Spleen (tissue), 11 donors: Measurements from ENCODE around the gene ADRB2. TPM values are rescaled to one million over a fixed set of nuclear protein-coding genes. Genes with fewer than 3 reads are reported as not detected.

ENCODE experiments used
- DNase-seq: peaks from one replicate; pipeline ENCODE4 v3.0.0-alpha.2; 2020
- H3K27ac ChIP-seq, 8 donors: fragments of 200-600 bp; sonication (generic) in 7 of 8; 1 replicate in 4 of 8; 2 replicates in 4 of 8; pipeline versions ENCODE4 v1.5.0 to v1.8.0; 2016 to 2021; ENCODE audit warnings: inconsistent platforms in 4 of 8, mild to moderate bottlenecking in 4 of 8, moderate library complexity in 1 of 8
- H3K27me3 ChIP-seq, 7 donors: fragments of 200-600 bp; sonication (generic) in 6 of 7; replicated peaks in 1 of 7; 1 replicate in 4 of 7; 2 replicates in 3 of 7; pipeline versions ENCODE4 v1.5.0 to v1.8.0; 2016 to 2021; ENCODE audit warnings: inconsistent platforms in 3 of 7, mild to moderate bottlenecking in 1 of 7
- H3K36me3 ChIP-seq, 6 donors: fragments of 200-600 bp; sonication (generic) in 5 of 6; 1 replicate in 4 of 6; 2 replicates in 2 of 6; pipeline versions ENCODE4 v1.5.0 to v1.8.0; 2016 to 2021; ENCODE audit warnings: inconsistent platforms in 2 of 6
- H3K4me1 ChIP-seq, 6 donors: fragments of 200-600 bp; sonication (generic) in 5 of 6; 1 replicate in 3 of 6; 2 replicates in 3 of 6; pipeline versions ENCODE4 v1.5.0 to v1.8.0; 2016 to 2021; ENCODE audit warnings: inconsistent platforms in 3 of 6
- H3K4me3 ChIP-seq, 8 donors: fragments of 200-600 bp; sonication (generic) in 7 of 8; 1 replicate in 4 of 8; 2 replicates in 4 of 8; pipeline versions ENCODE4 v1.5.0 to v1.8.0; 2016 to 2021; ENCODE audit warnings: inconsistent platforms in 4 of 8, mild to moderate bottlenecking in 4 of 8, moderate library complexity in 2 of 8
- H3K9me3 ChIP-seq, 8 donors: fragments of 200-600 bp; sonication (generic) in 7 of 8; 1 replicate in 4 of 8; 2 replicates in 4 of 8; pipeline versions ENCODE4 v1.5.0 to v1.8.0; 2016 to 2021; ENCODE audit warnings: inconsistent platforms in 4 of 8
- CTCF ChIP-seq, 11 experiments: fragments of 200-600 bp in 7 of 11; fragments of 450-650 bp in 4 of 11; sonication (generic) in 4 of 11; IDR thresholded peaks in 8 of 11; conservative IDR thresholded peaks in 3 of 11; 1 replicate in 7 of 11; 2 replicates in 4 of 11; pipeline versions ENCODE4 v1.4.0 to v1.8.0; 2016 to 2021; ENCODE audit warnings: antibody characterized with exemption in 11 of 11, inconsistent platforms in 4 of 11, mild to moderate bottlenecking in 1 of 11
- POLR2A ChIP-seq, 3 donors: fragments of 450-650 bp; IDR thresholded peaks; one replicate each; pipeline ENCODE4 v1.5.1; 2017; ENCODE audit warnings: antibody characterized with exemption in 3 of 3, mild to moderate bottlenecking in 1 of 3
- POLR2AphosphoS5 ChIP-seq, 3 donors: sonication (generic); formaldehyde crosslinking; IDR thresholded peaks; one replicate each; pipeline ENCODE4 v1.5.1; 2017; ENCODE audit warnings: antibody characterized with exemption in 3 of 3
- WGBS, 5 donors: extraction: QIAGEN DNeasy Blood & Tissue Kit in 3 of 5; methylation state at CpG; one replicate each; pipeline versions ENCODE4 v1.1.5 to v1.1.7; 2013 to 2018; 5-methylcytosine and 5-hydroxymethylcytosine counted together
- intact Hi-C: fragments of 100-400 bp; cut with DNase I; formaldehyde crosslinking; loops from one replicate; pipeline ENCODE4 v1.15.0; 2023; ENCODE audit warnings: low total_unique reads
- polyA plus RNA-seq, 3 donors: library from polyadenylated mRNA; stranded (reverse); fragments of 200-250 nt; gene quantifications; one replicate each; pipeline ENCODE4 v1.2.1, GENCODE V29; 2013
- total RNA-seq, 7 donors: library from RNA; depleted of rRNA in 3 of 7; stranded (reverse); fragments of >200 nt in 3 of 7; fragmentation: NEBNext Ultra II Directional in 4 of 7; extraction: Animal tissue kit (Norgen Biotek cat#: 25700) in 4 of 7; gene quantifications; one replicate each; pipeline versions ENCODE4 v1.1.0 to v1.2.1, GENCODE V29; 2016 to 2021
- donor health status: healthy with polysubstance abuse.
- donor health status: DM: no; HTN: no; CAD: no; lungs with moderate emphysema.
- donor health status: DM: no; HTN: no; CAD: no.
- donor health status: Bipolar disorder and iron deficiency.
- donor health status: healthy.
- donor health status: DM: no; HTN: no; CAD: no.
- donor health status: DM: yes; HTN: yes; CAD: no.

ADRB2 gene
- total and polyA plus RNA-seq, 10 donors, result 1.2 to 23.1 (median 9.4) TPM

GRCh38 chr5:148833925-148834324 lies 7.5 kb downstream of the ADRB2 start:
- Histone ChIP-seq H3K36me3 (peaks cover 0 to 12% (median 0%) of the 10 kb centered on the region in 6 donors), H3K4me3 (no peak overlapping the region), H3K9me3 (no peaks in the 10 kb centered on the region), H3K4me1 (peaks cover 38 to 100% (median 81%) of the 10 kb centered on the region in 6 donors), H3K27ac (peak overlapping the region in 5 of 8 donors; percentile 24 to 98 (median 93)), H3K27me3 (no peaks in the 10 kb centered on the region)
- no peak for DNase-seq
- intact Hi-C loops, result loop anchor here (10.0 kb wide), 1 partner anchor 89 kb away; no protein-coding TSS in a partner anchor
- WGBS, 5 donors, result 73 to 87% (median 86%) methylated on average over 2 of the region's 2 CpGs
- no peak for TF ChIP-seq POLR2AphosphoS5 (IDR thresholded peaks at IDR 0.05)
- no peak for TF ChIP-seq POLR2A (IDR thresholded peaks at IDR 0.05)

- H3K27me3 ChIP-seq, result no peaks in the 10 kb centered on the region
- H3K36me3 ChIP-seq, result peaks cover 0 to 13% (median 0%) of the 10 kb centered on the region in 6 donors
- DNase-seq, result no peak
- WGBS, 5 donors, result 67 to 84% (median 77%) methylated on average over 4 of the region's 4 CpGs
- TF ChIP-seq POLR2A (IDR thresholded peaks at IDR 0.05), result no peak
- TF ChIP-seq CTCF (IDR thresholded peaks at IDR 0.05 in 8 of 11, conservative IDR thresholded peaks at IDR 0.05 in 3 of 11), result no peak
- no peak for TF ChIP-seq POLR2AphosphoS5 (IDR thresholded peaks at IDR 0.05)
- intact Hi-C loops, result loop anchor here (10.0 kb wide), 1 partner anchor 90 kb away; no protein-coding TSS in a partner anchor
- no peaks in the 10 kb centered on the region for H3K9me3 ChIP-seq
- no peak overlapping the region for H3K4me3 ChIP-seq
- peak overlapping the region in 4 of 8 donors; percentile 24 to 98 (median 64) for H3K27ac ChIP-seq
- peaks cover 38 to 97% (median 73%) of the 10 kb centered on the region in 6 donors for H3K4me1 ChIP-seq
Measured at GRCh38 chr5:148834689-148835088, 8.3 kb downstream of the ADRB2 start.

GRCh38 chr5:148836272-148837250 lies 10.2 kb downstream of the ADRB2 start:
- Histone ChIP-seq H3K4me1 (peaks cover 27 to 96% (median 68%) of the 10 kb centered on the region in 6 donors), H3K27ac (peak overlapping the region in 1 of 8 donors; percentile 18), H3K9me3 (no peaks in the 10 kb centered on the region), H3K36me3 (peaks cover 0 to 18% (median 0%) of the 10 kb centered on the region in 6 donors), H3K4me3 (no peak overlapping the region), H3K27me3 (no peaks in the 10 kb centered on the region)
- DNase-seq, result no peak
- WGBS, 5 donors, result 72 to 78% (median 76%) methylated on average over 11 of the region's 11 CpGs
- intact Hi-C loops, result loop anchor here (10.0 kb wide), 1 partner anchor 92 kb away; no protein-coding TSS in a partner anchor
- no peak for TF ChIP-seq POLR2AphosphoS5 (IDR thresholded peaks at IDR 0.05)
- no peak for TF ChIP-seq CTCF (IDR thresholded peaks at IDR 0.05 in 8 of 11, conservative IDR thresholded peaks at IDR 0.05 in 3 of 11)
- TF ChIP-seq POLR2A (IDR thresholded peaks at IDR 0.05), result no peak

GRCh38 chr5:148837383-148837782 lies 11.0 kb downstream of the ADRB2 start:
- Histone ChIP-seq H3K9me3 (no peaks in the 10 kb centered on the region), H3K4me1 (peaks cover 21 to 96% (median 64%) of the 10 kb centered on the region in 6 donors), H3K36me3 (peaks cover 0 to 18% (median 0%) of the 10 kb centered on the region in 6 donors), H3K4me3 (no peak overlapping the region), H3K27me3 (no peaks in the 10 kb centered on the region), H3K27ac (no peak overlapping the region)
- intact Hi-C loops, result loop anchor here (10.0 kb wide), 1 partner anchor 93 kb away; no protein-coding TSS in a partner anchor
- WGBS, 5 donors, result 85 to 98% (median 88%) methylated on average over 3 of the region's 3 CpGs
- TF ChIP-seq POLR2AphosphoS5 (IDR thresholded peaks at IDR 0.05) (no peak), POLR2A (IDR thresholded peaks at IDR 0.05) (no peak), CTCF (IDR thresholded peaks at IDR 0.05 in 8 of 11, conservative IDR thresholded peaks at IDR 0.05 in 3 of 11) (no peak)
- no peak for DNase-seq
